ENCODE measurements around the gene B9D1. TPM values are rescaled to one million over a fixed set of nuclear protein-coding genes. Genes with fewer than 3 reads are reported as not detected.

B9D1 gene
- total and polyA plus RNA-seq, 9 of the 15 experiments (the other 6 are each of a cell fraction or from before 2014, with no cell fraction given): 8.9 to 28.0 (median 17.9) TPM

DNA sequence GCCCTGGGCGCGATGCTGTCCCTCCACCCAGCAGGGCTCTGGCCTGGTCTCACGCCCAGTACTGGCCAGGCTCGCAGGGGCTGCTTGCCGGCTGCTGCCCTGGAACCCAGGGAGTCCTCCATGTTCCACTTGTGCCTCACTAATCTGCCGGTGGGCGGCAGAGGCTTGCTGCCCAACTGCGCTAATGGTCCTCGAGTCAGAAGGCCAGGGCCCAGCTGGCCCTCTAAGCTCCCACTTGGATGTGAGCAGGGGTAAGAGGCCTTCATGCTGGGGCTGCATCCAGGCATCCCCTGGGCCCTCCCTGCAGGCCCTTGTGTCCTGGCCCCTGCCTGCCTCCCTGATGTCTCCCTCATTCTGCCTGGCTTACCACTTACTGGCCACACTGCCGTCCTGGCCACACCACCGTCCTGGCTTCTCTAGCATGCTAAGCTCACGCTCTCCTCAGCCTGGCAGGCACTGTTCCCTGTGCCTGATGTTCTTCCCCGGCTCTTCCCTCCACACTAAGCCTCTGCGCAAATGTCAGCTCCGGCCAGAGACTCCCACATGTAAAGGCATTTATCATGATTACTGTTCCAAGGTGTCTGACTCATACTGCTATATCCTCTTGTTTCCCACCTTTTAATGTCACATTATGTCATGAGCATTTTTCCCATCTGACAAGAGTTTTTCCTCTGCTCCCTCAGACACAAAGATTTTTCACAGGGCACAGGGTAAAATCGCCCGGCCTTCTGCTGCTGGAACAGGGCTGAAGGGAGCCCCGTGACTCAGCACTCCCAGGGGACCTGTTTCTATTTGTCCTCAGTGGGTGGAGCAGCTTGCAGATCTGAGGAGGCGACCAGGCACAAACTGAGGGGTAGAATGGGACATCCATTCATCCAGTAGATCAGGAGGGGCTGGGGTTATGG lies 15.9 kb downstream of the B9D1 start (continued):
- TF ChIP-seq, protein P1, sequence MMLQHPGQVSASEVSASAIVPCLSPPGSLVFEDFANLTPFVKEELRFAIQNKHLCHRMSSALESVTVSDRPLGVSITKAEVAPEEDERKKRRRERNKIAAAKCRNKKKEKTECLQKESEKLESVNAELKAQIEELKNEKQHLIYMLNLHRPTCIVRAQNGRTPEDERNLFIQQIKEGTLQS (IDR thresholded peaks at IDR 0.05): peak; percentile 82
- TF ChIP-seq, protein P1 (CRISPR knock-in tag; conservative IDR thresholded peaks at IDR 0.05): no peak
- TF ChIP-seq MTF1 (CRISPR knock-in tag; IDR thresholded peaks at IDR 0.05; ENCODE audit: borderline replicate concordance) (no peak), KLF16 (IDR thresholded peaks at IDR 0.05) (peak; percentile 39; the same call in 1 of the 2 replicates), BACH1 (tag; IDR thresholded peaks at IDR 0.05) (0 out of 2 replicates have a peak, but pooled peaks have one; percentile 36), RBM14 (IDR thresholded peaks at IDR 0.05; ENCODE audit: borderline replicate concordance, insufficient read depth, low read depth, low read length) (no peak), CBFB (CRISPR knock-in tag; IDR thresholded peaks at IDR 0.05) (no peak), ZBTB1 (CRISPR knock-in tag; IDR thresholded peaks at IDR 0.05; ENCODE audit: borderline replicate concordance, low read depth) (no peak), CBX3 (IDR thresholded peaks at IDR 0.05; ENCODE audit: borderline replicate concordance in 1 of 2, low read length in 2 of 2) (no peak), ZBTB17 (CRISPR knock-in tag; IDR thresholded peaks at IDR 0.05) (no peak), EZH2 (IDR thresholded peaks at IDR 0.05; ENCODE audit: borderline replicate concordance, low read depth, low read length) (no peak), MAFG (tag; conservative IDR thresholded peaks at IDR 0.05) (peak; percentile 89), FOSL1 (tag; conservative IDR thresholded peaks at IDR 0.05) (peak; percentile 81)
- TF ChIP-seq, protein P2, sequence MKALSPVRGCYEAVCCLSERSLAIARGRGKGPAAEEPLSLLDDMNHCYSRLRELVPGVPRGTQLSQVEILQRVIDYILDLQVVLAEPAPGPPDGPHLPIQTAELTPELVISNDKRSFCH (CRISPR knock-in tag; IDR thresholded peaks at IDR 0.05): no peak
- TF ChIP-seq, protein P2 (tag; IDR thresholded peaks at IDR 0.05): peak; percentile 83
- TF ChIP-seq, protein P3, sequence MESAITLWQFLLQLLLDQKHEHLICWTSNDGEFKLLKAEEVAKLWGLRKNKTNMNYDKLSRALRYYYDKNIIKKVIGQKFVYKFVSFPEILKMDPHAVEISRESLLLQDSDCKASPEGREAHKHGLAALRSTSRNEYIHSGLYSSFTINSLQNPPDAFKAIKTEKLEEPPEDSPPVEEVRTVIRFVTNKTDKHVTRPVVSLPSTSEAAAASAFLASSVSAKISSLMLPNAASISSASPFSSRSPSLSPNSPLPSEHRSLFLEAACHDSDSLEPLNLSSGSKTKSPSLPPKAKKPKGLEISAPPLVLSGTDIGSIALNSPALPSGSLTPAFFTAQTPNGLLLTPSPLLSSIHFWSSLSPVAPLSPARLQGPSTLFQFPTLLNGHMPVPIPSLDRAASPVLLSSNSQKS (CRISPR knock-in tag; IDR thresholded peaks at IDR 0.05): no peak
- TF ChIP-seq, protein P4, sequence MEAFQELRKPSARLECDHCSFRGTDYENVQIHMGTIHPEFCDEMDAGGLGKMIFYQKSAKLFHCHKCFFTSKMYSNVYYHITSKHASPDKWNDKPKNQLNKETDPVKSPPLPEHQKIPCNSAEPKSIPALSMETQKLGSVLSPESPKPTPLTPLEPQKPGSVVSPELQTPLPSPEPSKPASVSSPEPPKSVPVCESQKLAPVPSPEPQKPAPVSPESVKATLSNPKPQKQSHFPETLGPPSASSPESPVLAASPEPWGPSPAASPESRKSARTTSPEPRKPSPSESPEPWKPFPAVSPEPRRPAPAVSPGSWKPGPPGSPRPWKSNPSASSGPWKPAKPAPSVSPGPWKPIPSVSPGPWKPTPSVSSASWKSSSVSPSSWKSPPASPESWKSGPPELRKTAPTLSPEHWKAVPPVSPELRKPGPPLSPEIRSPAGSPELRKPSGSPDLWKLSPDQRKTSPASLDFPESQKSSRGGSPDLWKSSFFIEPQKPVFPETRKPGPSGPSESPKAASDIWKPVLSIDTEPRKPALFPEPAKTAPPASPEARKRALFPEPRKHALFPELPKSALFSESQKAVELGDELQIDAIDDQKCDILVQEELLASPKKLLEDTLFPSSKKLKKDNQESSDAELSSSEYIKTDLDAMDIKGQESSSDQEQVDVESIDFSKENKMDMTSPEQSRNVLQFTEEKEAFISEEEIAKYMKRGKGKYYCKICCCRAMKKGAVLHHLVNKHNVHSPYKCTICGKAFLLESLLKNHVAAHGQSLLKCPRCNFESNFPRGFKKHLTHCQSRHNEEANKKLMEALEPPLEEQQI (IDR thresholded peaks at IDR 0.05): no peak

All from K562 (cell line).